Body of pancreas (tissue), 4 donors: Measurements from ENCODE around the gene KIF26A.

Experiments used
- POLR2A ChIP-seq, 3 donors: fragments of 450-650 bp; IDR thresholded peaks; one replicate each; pipeline ENCODE4 v1.6.1; 2016; ENCODE audit warnings: antibody characterized with exemption in 3 of 3, mild to moderate bottlenecking in 2 of 3
- TF ChIP-seq, protein P1 (sequence below), 7 experiments: fragments of 450-650 bp in 4 of 7; fragments of 200-600 bp in 3 of 7; sonication (generic) in 3 of 7; IDR thresholded peaks; one replicate each; pipeline ENCODE4 v1.5.1; 2016 to 2019; ENCODE audit warnings: antibody characterized with exemption in 7 of 7

DNA sequence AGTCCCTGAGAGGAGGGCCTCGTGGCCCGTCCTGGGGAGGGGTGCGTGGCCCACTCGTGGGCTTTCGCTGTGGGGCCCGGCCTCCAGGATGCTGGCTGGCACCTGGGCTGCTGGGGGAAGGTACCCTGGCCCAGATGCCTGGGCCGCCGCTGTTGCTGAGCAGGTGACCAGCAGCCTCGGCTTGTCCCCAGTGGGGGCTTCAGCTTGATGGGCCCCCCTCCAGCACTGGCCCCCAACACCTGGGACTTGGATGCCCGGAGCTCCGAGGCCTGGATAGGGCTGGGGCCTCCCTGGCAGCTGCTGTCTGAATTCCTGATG, 10.8 kb downstream of the KIF26A start:
- TF ChIP-seq, protein P1, sequence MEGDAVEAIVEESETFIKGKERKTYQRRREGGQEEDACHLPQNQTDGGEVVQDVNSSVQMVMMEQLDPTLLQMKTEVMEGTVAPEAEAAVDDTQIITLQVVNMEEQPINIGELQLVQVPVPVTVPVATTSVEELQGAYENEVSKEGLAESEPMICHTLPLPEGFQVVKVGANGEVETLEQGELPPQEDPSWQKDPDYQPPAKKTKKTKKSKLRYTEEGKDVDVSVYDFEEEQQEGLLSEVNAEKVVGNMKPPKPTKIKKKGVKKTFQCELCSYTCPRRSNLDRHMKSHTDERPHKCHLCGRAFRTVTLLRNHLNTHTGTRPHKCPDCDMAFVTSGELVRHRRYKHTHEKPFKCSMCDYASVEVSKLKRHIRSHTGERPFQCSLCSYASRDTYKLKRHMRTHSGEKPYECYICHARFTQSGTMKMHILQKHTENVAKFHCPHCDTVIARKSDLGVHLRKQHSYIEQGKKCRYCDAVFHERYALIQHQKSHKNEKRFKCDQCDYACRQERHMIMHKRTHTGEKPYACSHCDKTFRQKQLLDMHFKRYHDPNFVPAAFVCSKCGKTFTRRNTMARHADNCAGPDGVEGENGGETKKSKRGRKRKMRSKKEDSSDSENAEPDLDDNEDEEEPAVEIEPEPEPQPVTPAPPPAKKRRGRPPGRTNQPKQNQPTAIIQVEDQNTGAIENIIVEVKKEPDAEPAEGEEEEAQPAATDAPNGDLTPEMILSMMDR (IDR thresholded peaks at IDR 0.05), result no peak
- no peak for TF ChIP-seq POLR2A (IDR thresholded peaks at IDR 0.05)
